HCT116 (cell line): ENCODE results near the gene APOA1. TPM values are rescaled to one million over a fixed set of nuclear protein-coding genes. Genes with fewer than 3 reads are reported as not detected.

Source experiments
- ATAC-seq: fragments of 200-7000 bp; cut with Tn5 transposase; 2 replicates; pipeline ENCODE4 v1.9.1; 2020; ENCODE audit warnings: mild to moderate bottlenecking, moderate library complexity
- BruUV-seq: library from RNA; stranded (reverse); fragments of 400-500 nt; replicated peaks from 2 replicates; lab custom pipeline; 2021; lab: Mats Ljungman, UMichigan
- CTCF ChIA-PET: fragments of 300-600 bp; sonication (Branson Sonifier 250); formaldehyde crosslinking; loops from one replicate; lab custom pipeline; 2021; ENCODE audit warnings: antibody characterized with exemption; lab: Charles Lee
- POLR2A ChIA-PET: fragments of 300-600, 350-600 bp; sonication (Branson Sonifier 250); formaldehyde crosslinking; loops from one replicate; lab custom pipeline; 2021; ENCODE audit warnings: antibody characterized with exemption; lab: Charles Lee
- RAD21 ChIA-PET, 2 experiments: fragments of 300-600 bp; sonication (Branson Sonifier 250); formaldehyde crosslinking; loops; one replicate each; lab custom pipeline; 2023; ENCODE audit warnings: low total read pairs in 2 of 2; ENCODE audit not compliant: uncharacterized antibody in 2 of 2, unreplicated experiment in 2 of 2, low non-redundant PET in 1 of 2; lab: Charles Lee
- DNase-seq: peaks from one replicate; pipeline ENCODE4 v3.0.0-alpha.2; 2010; ENCODE audit warnings: low read depth, low spot score
- H2AFZ ChIP-seq: fragments of 200-600 bp; shearing (Covaris generic), sonication (generic); 2 replicates; pipeline ENCODE4 v1.6.1; 2017; ENCODE audit warnings: low read depth, mixed run types, mixed read lengths, antibody characterized with exemption, low read length; ENCODE audit not compliant: poor library complexity, severe bottlenecking
- H3K27ac ChIP-seq: 2 replicates; pipeline ENCODE4 v1.5.1; 2012; ENCODE audit warnings: low read depth, low read length
- H3K27me3 ChIP-seq: fragments of 200-600 bp; sonication (generic); 2 replicates; pipeline ENCODE4 v1.6.1; 2016; ENCODE audit warnings: mixed run types, low read length, mixed read lengths; ENCODE audit not compliant: insufficient read depth
- H3K36me3 ChIP-seq, 2 experiments: fragments of 200-500 bp in 1 of 2; fragments of 200-600 bp in 1 of 2; sonication (Bioruptor generic) in 1 of 2; sonication (generic) in 1 of 2; 2 replicates each; pipeline versions ENCODE4 v1.5.1 to v1.6.1; 2014 to 2016; ENCODE audit warnings: low read length in 2 of 2, inconsistent platforms in 1 of 2, mixed read lengths in 1 of 2, mixed run types in 1 of 2; ENCODE audit not compliant: insufficient read depth in 2 of 2, control insufficient read depth in 1 of 2
- H3K4me1 ChIP-seq, 2 experiments: fragments of 200-600 bp in 1 of 2; sonication (generic) in 1 of 2; 2 replicates each; pipeline versions ENCODE4 v1.5.1 to v1.6.1; 2012 to 2017; ENCODE audit warnings: low read length in 2 of 2, inconsistent platforms in 1 of 2, mild to moderate bottlenecking in 1 of 2, mixed read lengths in 1 of 2, mixed run types in 1 of 2, moderate library complexity in 1 of 2; ENCODE audit not compliant: insufficient read depth in 2 of 2, control insufficient read depth in 1 of 2
- H3K4me2 ChIP-seq: fragments of 200-600 bp; sonication (generic); 2 replicates; pipeline ENCODE4 v1.6.1; 2017; ENCODE audit warnings: mixed run types, low read length, mixed read lengths
- H3K4me3 ChIP-seq, 2 experiments: fragments of 200-600 bp in 1 of 2; sonication (generic) in 1 of 2; replicated peaks in 1 of 2; 2 replicates each; pipeline ENCODE4 v1.5.1; 2011 to 2016; ENCODE audit warnings: low read length in 2 of 2, control low read depth in 1 of 2, low read depth in 1 of 2, mild to moderate bottlenecking in 1 of 2, mixed read lengths in 1 of 2, mixed run types in 1 of 2
- H3K79me2 ChIP-seq: fragments of 200-600 bp; sonication (generic); 2 replicates; pipeline ENCODE4 v1.6.1; 2017; ENCODE audit warnings: mild to moderate bottlenecking, mixed run types, low read length, moderate library complexity, mixed read lengths; ENCODE audit not compliant: insufficient read depth
- H3K9ac ChIP-seq: fragments of 200-600 bp; sonication (generic); 2 replicates; pipeline ENCODE4 v1.6.1; 2016; ENCODE audit warnings: low read length, mixed read lengths
- H3K9me2 ChIP-seq: fragments of 200-600 bp; sonication (generic), shearing (Covaris generic); 2 replicates; pipeline ENCODE4 v1.6.1; 2017; ENCODE audit warnings: mixed run types, mild to moderate bottlenecking, moderate library complexity; ENCODE audit not compliant: insufficient read depth
- H3K9me3 ChIP-seq, 2 experiments: fragments of 200-500 bp in 1 of 2; fragments of 200-600 bp in 1 of 2; sonication (Bioruptor generic) in 1 of 2; sonication (generic) in 1 of 2; 2 replicates each; pipeline ENCODE4 v1.6.1; 2014 to 2017; ENCODE audit warnings: low read length in 2 of 2, mixed read lengths in 2 of 2, inconsistent platforms in 1 of 2, low read depth in 1 of 2, mild to moderate bottlenecking in 1 of 2, mixed run types in 1 of 2, moderate library complexity in 1 of 2; ENCODE audit not compliant: control insufficient read depth in 1 of 2, insufficient read depth in 1 of 2
- H4K20me1 ChIP-seq: fragments of 200-600 bp; sonication (generic), shearing (Covaris generic); 2 replicates; pipeline ENCODE4 v1.6.1; 2017; ENCODE audit warnings: mixed run types, mild to moderate bottlenecking, moderate library complexity; ENCODE audit not compliant: insufficient read depth
- CTCF ChIP-seq, 3 experiments: fragments of 200-600 bp in 1 of 3; sonication (generic) in 1 of 3; IDR thresholded peaks in 2 of 3; conservative IDR thresholded peaks in 1 of 3; 2 replicates each; pipeline ENCODE4 v1.5.1; 2012 to 2017; ENCODE audit warnings: low read depth in 2 of 3, low read length in 2 of 3, antibody characterized with exemption in 1 of 3, borderline replicate concordance in 1 of 3, control low read depth in 1 of 3, mild to moderate bottlenecking in 1 of 3, mixed read lengths in 1 of 3, mixed run types in 1 of 3, moderate library complexity in 1 of 3; ENCODE audit not compliant: insufficient read depth in 1 of 3
- EGR1 ChIP-seq: IDR thresholded peaks from 2 replicates; pipeline ENCODE4 v1.6.1; 2012; ENCODE audit warnings: low read depth
- EZH2 ChIP-seq: fragments of 200-600 bp; sonication (generic); IDR thresholded peaks from 2 replicates; pipeline ENCODE4 v1.6.1; 2017; ENCODE audit warnings: antibody characterized with exemption, mixed run types
- EZH2phosphoT487 ChIP-seq: fragments of 200-600 bp; IDR thresholded peaks from 2 replicates; pipeline ENCODE4 v1.6.1; 2018; ENCODE audit warnings: antibody characterized with exemption, borderline replicate concordance
- FOSL1 ChIP-seq: IDR thresholded peaks from 2 replicates; pipeline ENCODE4 v1.6.1; 2012; ENCODE audit warnings: low read depth
- JUND ChIP-seq: IDR thresholded peaks from 2 replicates; pipeline ENCODE4 v1.6.1; 2012
- POLR2A ChIP-seq: IDR thresholded peaks from 2 replicates; pipeline ENCODE4 v1.7.0; 2011; ENCODE audit warnings: borderline replicate concordance; ENCODE audit not compliant: insufficient read depth, insufficient read length; ENCODE audit errors: extremely low read depth
- POLR2AphosphoS5 ChIP-seq: IDR thresholded peaks from 2 replicates; pipeline ENCODE4 v1.6.1; 2011; ENCODE audit warnings: mild to moderate bottlenecking, low read depth, low read length, moderate library complexity
- RAD21 ChIP-seq: IDR thresholded peaks from 2 replicates; pipeline ENCODE4 v1.6.1; 2012; ENCODE audit warnings: low read depth, mild to moderate bottlenecking
- SIN3A ChIP-seq: IDR thresholded peaks from 2 replicates; pipeline ENCODE4 v1.6.1; 2012; ENCODE audit warnings: low read depth
- SRF ChIP-seq: IDR thresholded peaks from 2 replicates; pipeline ENCODE4 v1.6.1; 2012; ENCODE audit warnings: low read depth
- YY1 ChIP-seq: IDR thresholded peaks from 2 replicates; pipeline ENCODE4 v1.6.1; 2011; ENCODE audit warnings: low read length, low read depth, moderate library complexity, mild to moderate bottlenecking; ENCODE audit not compliant: insufficient replicate concordance; ENCODE audit errors: extremely low read depth
- ZFX ChIP-seq: fragments of 450-650 bp; IDR thresholded peaks from 2 replicates; pipeline ENCODE4 v1.6.1; 2017
- ZNF274 ChIP-seq: fragments of 200-500 bp; sonication (Bioruptor generic); IDR thresholded peaks from 2 replicates; pipeline ENCODE4 v1.6.1; 2014; ENCODE audit warnings: mild to moderate bottlenecking, low read depth, low read length, inconsistent platforms
- intact Hi-C: fragments of 100-400 bp; cut with micrococcal nuclease; formaldehyde crosslinking; loops from 2 replicates; pipeline ENCODE4 v1.10.0; 2022
- total RNA-seq: library from RNA; stranded (reverse); gene quantifications from one replicate; pipeline ENCODE4 v1.2.1, GENCODE V29; 2021; ENCODE audit not compliant: unreplicated experiment
- TF ChIP-seq, protein P1 (sequence below): IDR thresholded peaks from 2 replicates; pipeline ENCODE4 v1.6.1; 2012

The APOA1 gene
- total RNA-seq, 1 experiment from 2014 or later = 2.0 TPM

DNA sequence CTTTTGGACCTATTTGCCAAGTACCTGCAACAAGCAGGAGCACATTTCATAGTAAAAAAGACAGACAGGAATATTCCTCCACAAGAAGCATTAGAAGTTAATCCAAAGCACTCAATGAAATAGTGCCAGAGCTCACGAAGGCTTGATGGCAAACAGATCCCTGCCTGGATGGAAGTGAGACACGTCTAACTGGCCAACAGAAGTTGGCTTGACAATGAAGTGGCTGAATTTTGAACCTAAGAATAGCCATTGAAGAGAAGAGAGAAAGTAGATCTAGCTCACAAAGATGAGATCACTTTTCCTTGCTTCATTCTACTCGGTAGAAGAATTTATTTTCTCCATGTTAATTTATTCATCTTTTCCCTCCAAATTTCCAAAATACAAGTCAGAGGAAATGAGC is 30.6 kb upstream of the APOA1 start:
- CTCF ChIA-PET = no interaction called here
- Histone ChIP-seq H3K9me2 (no peaks in the 10 kb centered on the region), H2AFZ (no peak overlapping the region), H3K4me2 (no peak overlapping the region), H3K36me3 (peaks cover 4 to 19% of the 10 kb centered on the region in 2 experiments; a peak in 1 of 4 replicates), H3K9ac (no peak overlapping the region), H3K4me1 (no peaks in the 10 kb centered on the region), H3K27ac (no peak overlapping the region), H4K20me1 (no peaks in the 10 kb centered on the region), H3K79me2 (no peaks in the 10 kb centered on the region), H3K9me3 (no peaks in the 10 kb centered on the region), H3K4me3 (no peak overlapping the region), H3K27me3 (no peaks in the 10 kb centered on the region)
- TF ChIP-seq CTCF (IDR thresholded peaks at IDR 0.05 in 2 of 3, conservative IDR thresholded peaks at IDR 0.05 in 1 of 3; ENCODE audit: borderline replicate concordance in 1 of 3, insufficient read depth in 1 of 3, low read depth in 2 of 3, low read length in 2 of 3) (no peak), EGR1 (no peak), POLR2A (no peak), SIN3A (no peak), EZH2 (no peak), ZFX (no peak), ZNF274 (no peak), YY1 (no peak), POLR2AphosphoS5 (no peak), SRF (no peak), FOSL1 (no peak), JUND (no peak), RAD21 (no peak), EZH2phosphoT487 (no peak)
- TF ChIP-seq, protein P1, sequence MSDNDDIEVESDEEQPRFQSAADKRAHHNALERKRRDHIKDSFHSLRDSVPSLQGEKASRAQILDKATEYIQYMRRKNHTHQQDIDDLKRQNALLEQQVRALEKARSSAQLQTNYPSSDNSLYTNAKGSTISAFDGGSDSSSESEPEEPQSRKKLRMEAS = no peak
- no TSS peak for BruUV-seq
- intact Hi-C loops = no loop called here
- RAD21 ChIA-PET = no interaction called here
- ATAC-seq (no peak), DNase-seq (no peak)
- POLR2A ChIA-PET = no interaction called here
